Karpas-422 (cell line): ENCODE data around the gene HOOK1. TPM values are rescaled to one million over a fixed set of nuclear protein-coding genes. Genes with fewer than 3 reads are reported as not detected.

Source experiments
- DNase-seq: peaks from one replicate; pipeline ENCODE4 v3.0.0-alpha.2; 2015
- H2AFZ ChIP-seq: fragments of 200-600 bp; sonication (generic); 2 replicates; pipeline ENCODE4 v1.6.1; 2014; ENCODE audit warnings: antibody characterized with exemption, low read length, mixed read lengths
- H3K27ac ChIP-seq: fragments of 200-600 bp; sonication (generic); 2 replicates; pipeline ENCODE4 v1.5.1; 2014; ENCODE audit warnings: mild to moderate bottlenecking, low read length, moderate library complexity
- H3K27me3 ChIP-seq: fragments of 200-600 bp; sonication (generic); 2 replicates; pipeline ENCODE4 v1.6.1; 2014; ENCODE audit warnings: low read length, mixed read lengths
- H3K36me3 ChIP-seq: fragments of 200-600 bp; sonication (generic); 2 replicates; pipeline ENCODE4 v1.6.1; 2014; ENCODE audit warnings: low read length, mixed read lengths; ENCODE audit not compliant: insufficient read depth
- H3K4me1 ChIP-seq: fragments of 200-600 bp; sonication (generic); 2 replicates; pipeline ENCODE4 v1.6.1; 2014; ENCODE audit warnings: mild to moderate bottlenecking, low read length, mixed read lengths
- H3K4me2 ChIP-seq: fragments of 200-600 bp; sonication (generic); 2 replicates; pipeline ENCODE4 v1.6.1; 2014; ENCODE audit warnings: low read length, low read depth, mild to moderate bottlenecking; ENCODE audit not compliant: poor library complexity, severe bottlenecking
- H3K4me3 ChIP-seq: fragments of 200-600 bp; sonication (generic); 2 replicates; pipeline ENCODE4 v1.5.1; 2014; ENCODE audit warnings: mild to moderate bottlenecking, antibody characterized with exemption, low read length, mixed read lengths
- H3K79me2 ChIP-seq: fragments of 200-600 bp; sonication (generic); 2 replicates; pipeline ENCODE4 v1.6.1; 2014; ENCODE audit warnings: mild to moderate bottlenecking, low read length, mixed read lengths
- H3K9ac ChIP-seq: fragments of 200-600 bp; sonication (generic); 2 replicates; pipeline ENCODE4 v1.6.0; 2014; ENCODE audit warnings: low read length
- H3K9me2 ChIP-seq: fragments of 200-600 bp; sonication (generic), shearing (Covaris generic); replicated peaks from 2 replicates; pipeline ENCODE4 v1.6.0; 2014; ENCODE audit warnings: mild to moderate bottlenecking, low read length, moderate library complexity; ENCODE audit not compliant: insufficient read depth
- H3K9me3 ChIP-seq: fragments of 300-700, 200-600 bp; sonication (generic); 2 replicates; pipeline ENCODE4 v1.6.1; 2014; ENCODE audit warnings: low read length, mixed read lengths
- H4K20me1 ChIP-seq: fragments of 200-600 bp; sonication (generic); 2 replicates; pipeline ENCODE4 v1.6.1; 2014; ENCODE audit warnings: mild to moderate bottlenecking, antibody characterized with exemption, low read length, low read depth; ENCODE audit not compliant: insufficient read depth
- total RNA-seq: library from RNA; depleted of rRNA; stranded (reverse); fragments of >200 nt; shearing (Covaris generic); gene quantifications from 2 replicates; pipeline ENCODE4 v1.2.3, GENCODE V29; 2014; ENCODE audit warnings: low replicate concordance

The HOOK1 gene
- total RNA-seq, 1 experiment from 2014 or later: not detected

- Histone ChIP-seq H3K4me2 (no peak overlapping the region), H3K36me3 (no peaks in the 10 kb centered on the region), H3K27me3 (no peaks in the 10 kb centered on the region), H3K79me2 (no peaks in the 10 kb centered on the region), H2AFZ (no peak overlapping the region), H3K4me3 (no peak overlapping the region), H3K9me3 (no peaks in the 10 kb centered on the region), H3K9ac (no peak overlapping the region), H3K9me2 (no peaks in the 10 kb centered on the region), H3K4me1 (no peaks in the 10 kb centered on the region), H4K20me1 (no peaks in the 10 kb centered on the region), H3K27ac (no peak overlapping the region)
- DNase-seq: no peak
These were observed 409 bp upstream of the HOOK1 start for GRCh38 chr1:59814180-59814900.

- Histone ChIP-seq H3K9me2 (no peaks in the 10 kb centered on the region), H3K4me2 (no peak overlapping the region), H3K27ac (no peak overlapping the region), H3K9me3 (no peaks in the 10 kb centered on the region), H3K27me3 (no peaks in the 10 kb centered on the region), H3K79me2 (no peaks in the 10 kb centered on the region), H2AFZ (no peak overlapping the region), H4K20me1 (no peaks in the 10 kb centered on the region), H3K4me3 (no peak overlapping the region), H3K36me3 (no peaks in the 10 kb centered on the region), H3K4me1 (no peaks in the 10 kb centered on the region), H3K9ac (no peak overlapping the region)
- no peak for DNase-seq
These were observed 1.1 kb downstream of the HOOK1 start for GRCh38 chr1:59815892-59816291.

- Histone ChIP-seq H3K79me2 (no peaks in the 10 kb centered on the region), H3K27me3 (no peaks in the 10 kb centered on the region), H3K4me2 (no peak overlapping the region), H3K9me2 (no peaks in the 10 kb centered on the region), H3K4me1 (no peaks in the 10 kb centered on the region), H3K36me3 (no peaks in the 10 kb centered on the region), H2AFZ (no peak overlapping the region), H3K9me3 (no peaks in the 10 kb centered on the region), H4K20me1 (no peaks in the 10 kb centered on the region), H3K9ac (no peak overlapping the region), H3K27ac (no peak overlapping the region), H3K4me3 (no peak overlapping the region)
- DNase-seq: no peak
These were observed 1.6 kb downstream of the HOOK1 start for GRCh38 chr1:59816318-59816878.

GRCh38 chr1:59819566-59820438 is 5.1 kb downstream of the HOOK1 start:
- Histone ChIP-seq H3K4me3 (no peak overlapping the region), H3K27me3 (no peaks in the 10 kb centered on the region), H3K9me2 (no peaks in the 10 kb centered on the region), H3K27ac (no peak overlapping the region), H3K4me2 (no peak overlapping the region), H3K36me3 (no peaks in the 10 kb centered on the region), H3K9ac (no peak overlapping the region), H3K9me3 (no peaks in the 10 kb centered on the region), H2AFZ (no peak overlapping the region), H4K20me1 (no peaks in the 10 kb centered on the region), H3K79me2 (no peaks in the 10 kb centered on the region), H3K4me1 (no peaks in the 10 kb centered on the region)
- no peak for DNase-seq

GRCh38 chr1:59827055-59827643 is 12.4 kb downstream of the HOOK1 start:
- H4K20me1 ChIP-seq: no peaks in the 10 kb centered on the region
- no peaks in the 10 kb centered on the region for H3K27me3 ChIP-seq
- no peaks in the 10 kb centered on the region for H3K9me3 ChIP-seq
- H3K4me3 ChIP-seq: no peak overlapping the region
- H3K36me3 ChIP-seq: no peaks in the 10 kb centered on the region
- H3K4me2 ChIP-seq: no peak overlapping the region
- H3K9me2 ChIP-seq: no peaks in the 10 kb centered on the region
- H3K4me1 ChIP-seq: no peaks in the 10 kb centered on the region
- no peak for DNase-seq
- no peaks in the 10 kb centered on the region for H3K79me2 ChIP-seq
- no peak overlapping the region for H2AFZ ChIP-seq
- H3K9ac ChIP-seq: no peak overlapping the region
- no peak overlapping the region for H3K27ac ChIP-seq

GRCh38 chr1:59828160-59828559 is 13.4 kb downstream of the HOOK1 start:
- no peak overlapping the region for H3K9ac ChIP-seq
- no peaks in the 10 kb centered on the region for H3K27me3 ChIP-seq
- no peak overlapping the region for H3K4me3 ChIP-seq
- no peak overlapping the region for H2AFZ ChIP-seq
- no peaks in the 10 kb centered on the region for H3K9me2 ChIP-seq
- no peak overlapping the region for H3K27ac ChIP-seq
- no peaks in the 10 kb centered on the region for H3K36me3 ChIP-seq
- H3K4me1 ChIP-seq: no peaks in the 10 kb centered on the region
- no peak for DNase-seq
- H4K20me1 ChIP-seq: no peaks in the 10 kb centered on the region
- no peak overlapping the region for H3K4me2 ChIP-seq
- H3K79me2 ChIP-seq: no peaks in the 10 kb centered on the region
- no peaks in the 10 kb centered on the region for H3K9me3 ChIP-seq

GRCh38 chr1:59831529-59831928 is 16.8 kb downstream of the HOOK1 start:
- Histone ChIP-seq H3K9ac (no peak overlapping the region), H3K79me2 (no peaks in the 10 kb centered on the region), H3K36me3 (no peaks in the 10 kb centered on the region), H3K4me3 (no peak overlapping the region), H2AFZ (no peak overlapping the region), H3K27ac (no peak overlapping the region), H3K4me1 (no peaks in the 10 kb centered on the region), H3K9me2 (no peaks in the 10 kb centered on the region), H4K20me1 (no peaks in the 10 kb centered on the region), H3K4me2 (no peak overlapping the region), H3K9me3 (no peaks in the 10 kb centered on the region), H3K27me3 (no peaks in the 10 kb centered on the region)
- DNase-seq: no peak

- no peaks in the 10 kb centered on the region for H3K9me3 ChIP-seq
- no peaks in the 10 kb centered on the region for H4K20me1 ChIP-seq
- H3K4me2 ChIP-seq: no peak overlapping the region
- no peaks in the 10 kb centered on the region for H3K9me2 ChIP-seq
- no peak for DNase-seq
- no peaks in the 10 kb centered on the region for H3K27me3 ChIP-seq
- no peak overlapping the region for H3K4me3 ChIP-seq
- H3K4me1 ChIP-seq: no peaks in the 10 kb centered on the region
- H3K9ac ChIP-seq: no peak overlapping the region
- no peak overlapping the region for H3K27ac ChIP-seq
- no peaks in the 10 kb centered on the region for H3K36me3 ChIP-seq
- H2AFZ ChIP-seq: no peak overlapping the region
- no peaks in the 10 kb centered on the region for H3K79me2 ChIP-seq
These were observed 18.3 kb downstream of the HOOK1 start for GRCh38 chr1:59833022-59833421.
